ENCODE data around the gene SND1. TPM values are rescaled to one million over a fixed set of nuclear protein-coding genes. Genes with fewer than 3 reads are reported as not detected.

SND1 gene
- total RNA-seq, 2 experiments from 2014 or later, result 132 to 148 TPM

GRCh38 chr7:128030654-128031611 lies 378.9 kb downstream of the SND1 start, which contains the start of gene LRRC4:
Gene LRRC4, minus strand, starts transcription at chr7:128031437. Its CDS starts 797 bp downstream, at chr7:128030640.
- peaks cover 15% of the 10 kb centered on the region for H3K27me3 Mint-ChIP-seq

GRCh38 chr7:128031901-128032604 lies 380.1 kb downstream of the SND1 start:
- H3K27ac Mint-ChIP-seq, result no peak overlapping the region
- peaks cover 15% of the 10 kb centered on the region for H3K27me3 Mint-ChIP-seq
- peaks cover 1% of the 10 kb centered on the region for H3K4me1 Mint-ChIP-seq
- H3K4me3 Mint-ChIP-seq, result peak overlapping the region; percentile 84
- peaks cover 9% of the 10 kb centered on the region for H3K36me3 Mint-ChIP-seq
- H3K9me3 Mint-ChIP-seq, result no peaks in the 10 kb centered on the region
- peak; percentile 65 for DNase-seq
- POLR2A ChIA-PET, result no interaction called here
- peak; percentile 90 for ATAC-seq (ENCODE audit: low read depth)

More at GRCh38 chr7:128030654-128031611, 378.9 kb downstream of the SND1 start, which contains the start of gene LRRC4:
- H3K36me3 Mint-ChIP-seq, result peaks cover 9% of the 10 kb centered on the region
- H3K4me3 Mint-ChIP-seq, result peak within 1 kb of the TSS; percentile 84
- H3K4me1 Mint-ChIP-seq, result peaks cover 1% of the 10 kb centered on the region
- H3K27ac Mint-ChIP-seq, result no peak within 1 kb of the TSS
- no peaks in the 10 kb centered on the region for H3K9me3 Mint-ChIP-seq
- POLR2A ChIA-PET, result no interaction called here
- DNase-seq, result peak; percentile 60
- ATAC-seq (ENCODE audit: low read depth), result peak; percentile 43

DNA sequence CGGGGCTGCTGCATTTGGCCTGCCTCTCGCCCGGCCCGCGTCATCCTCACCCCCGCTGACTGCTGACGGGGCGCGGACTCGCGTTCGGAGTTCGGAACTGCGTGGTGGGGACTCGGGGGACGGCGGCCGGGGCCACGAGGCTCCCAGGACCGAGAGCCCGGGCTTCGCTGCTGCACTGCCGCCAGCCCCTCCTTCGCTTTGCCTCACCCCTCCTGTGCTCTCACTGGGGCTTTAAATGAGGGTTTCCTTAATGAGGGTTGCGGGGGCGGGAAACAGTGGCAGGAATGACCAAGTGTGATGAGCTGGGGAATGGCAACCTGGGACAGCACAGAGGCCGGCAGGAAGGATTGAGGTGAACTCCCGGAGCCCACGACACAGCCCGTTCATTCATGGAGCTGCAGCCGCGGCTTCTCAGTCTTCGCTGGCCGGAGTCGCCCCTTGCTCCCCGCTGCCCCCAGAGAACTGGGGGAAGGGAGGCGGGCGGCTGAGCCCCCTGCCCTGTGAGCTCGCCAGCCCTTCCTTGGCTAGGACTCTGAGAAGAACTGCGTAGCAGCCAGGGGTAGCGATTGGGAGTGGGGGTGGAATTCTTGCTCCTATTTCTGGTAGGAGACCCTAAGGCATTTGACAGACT lies 380.7 kb downstream of the SND1 start:
- H3K9me3 Mint-ChIP-seq, result no peaks in the 10 kb centered on the region
- H3K4me3 Mint-ChIP-seq, result peak overlapping the region; percentile 40
- DNase-seq (no peak), ATAC-seq (ENCODE audit: low read depth) (peak; percentile 10)
- POLR2A ChIA-PET, result no interaction called here
- H3K27ac Mint-ChIP-seq, result no peak overlapping the region
- H3K4me1 Mint-ChIP-seq, result peaks cover 3% of the 10 kb centered on the region
- H3K27me3 Mint-ChIP-seq, result peaks cover 15% of the 10 kb centered on the region
- peaks cover 9% of the 10 kb centered on the region for H3K36me3 Mint-ChIP-seq

- Mint-ChIP-seq H3K4me1 (peaks cover 3% of the 10 kb centered on the region), H3K27me3 (peaks cover 15% of the 10 kb centered on the region), H3K9me3 (no peaks in the 10 kb centered on the region), H3K27ac (no peak overlapping the region), H3K4me3 (peak overlapping the region; percentile 35), H3K36me3 (peaks cover 9% of the 10 kb centered on the region)
- ATAC-seq (ENCODE audit: low read depth), result no peak
- POLR2A ChIA-PET, result no interaction called here
- DNase-seq, result no peak
These were observed 381.3 kb downstream of the SND1 start for GRCh38 chr7:128033246-128033645.

DNA sequence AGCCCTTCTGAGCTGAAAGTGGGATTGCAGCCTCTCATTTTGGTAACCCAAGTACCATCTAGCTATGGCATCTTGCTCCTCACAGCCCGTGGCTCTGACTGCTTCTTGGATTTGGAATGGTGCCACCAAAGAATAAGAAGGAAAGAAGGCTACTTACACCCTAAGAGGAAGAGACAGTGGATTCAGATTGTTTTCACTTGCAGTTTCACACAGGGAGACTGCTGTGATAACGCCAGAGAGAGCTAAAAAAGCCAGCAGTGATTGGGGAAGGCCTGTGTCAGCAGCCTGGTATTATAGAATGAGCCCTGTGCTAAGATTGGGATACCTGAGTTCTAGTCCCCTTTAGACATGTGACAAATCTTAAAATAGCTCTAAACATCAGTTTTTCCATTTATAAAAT lies 382.8 kb downstream of the SND1 start:
- peaks cover 15% of the 10 kb centered on the region for H3K27me3 Mint-ChIP-seq
- H3K9me3 Mint-ChIP-seq, result no peaks in the 10 kb centered on the region
- POLR2A ChIA-PET, result interaction anchor here (0.6 kb wide), 1 partner anchor 31 kb away, joined by 3 read pairs; no protein-coding TSS in a partner anchor
- peaks cover 3% of the 10 kb centered on the region for H3K4me1 Mint-ChIP-seq
- no peak for DNase-seq
- H3K4me3 Mint-ChIP-seq, result no peak overlapping the region
- peaks cover 2% of the 10 kb centered on the region for H3K36me3 Mint-ChIP-seq
- no peak for ATAC-seq (ENCODE audit: low read depth)
- H3K27ac Mint-ChIP-seq, result no peak overlapping the region

DNA sequence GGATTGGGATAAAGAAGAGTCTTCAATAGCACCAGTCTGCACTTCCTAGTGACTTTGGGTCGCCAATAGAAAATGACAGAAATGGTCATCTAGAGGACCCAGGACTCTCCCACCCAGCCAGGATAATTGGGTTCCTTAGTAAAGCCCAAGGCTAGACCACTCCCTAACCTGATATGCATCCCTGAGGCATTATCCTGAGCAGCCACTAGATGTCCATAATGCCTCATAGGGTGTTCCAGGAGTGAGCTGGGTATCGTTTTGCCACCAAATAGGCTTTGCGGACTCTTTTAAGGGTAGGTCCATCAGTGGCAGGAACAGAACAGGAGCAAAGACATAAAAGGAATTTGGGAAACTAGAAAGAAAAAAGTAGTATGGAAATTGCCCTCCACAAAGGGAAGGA lies 383.7 kb downstream of the SND1 start:
- DNase-seq (no peak), ATAC-seq (ENCODE audit: low read depth) (no peak)
- peaks cover 4% of the 10 kb centered on the region for H3K4me1 Mint-ChIP-seq
- POLR2A ChIA-PET, result no interaction called here
- H3K27ac Mint-ChIP-seq, result no peak overlapping the region
- no peaks in the 10 kb centered on the region for H3K9me3 Mint-ChIP-seq
- H3K27me3 Mint-ChIP-seq, result peaks cover 11% of the 10 kb centered on the region
- H3K36me3 Mint-ChIP-seq, result peaks cover 2% of the 10 kb centered on the region
- no peak overlapping the region for H3K4me3 Mint-ChIP-seq

DNA sequence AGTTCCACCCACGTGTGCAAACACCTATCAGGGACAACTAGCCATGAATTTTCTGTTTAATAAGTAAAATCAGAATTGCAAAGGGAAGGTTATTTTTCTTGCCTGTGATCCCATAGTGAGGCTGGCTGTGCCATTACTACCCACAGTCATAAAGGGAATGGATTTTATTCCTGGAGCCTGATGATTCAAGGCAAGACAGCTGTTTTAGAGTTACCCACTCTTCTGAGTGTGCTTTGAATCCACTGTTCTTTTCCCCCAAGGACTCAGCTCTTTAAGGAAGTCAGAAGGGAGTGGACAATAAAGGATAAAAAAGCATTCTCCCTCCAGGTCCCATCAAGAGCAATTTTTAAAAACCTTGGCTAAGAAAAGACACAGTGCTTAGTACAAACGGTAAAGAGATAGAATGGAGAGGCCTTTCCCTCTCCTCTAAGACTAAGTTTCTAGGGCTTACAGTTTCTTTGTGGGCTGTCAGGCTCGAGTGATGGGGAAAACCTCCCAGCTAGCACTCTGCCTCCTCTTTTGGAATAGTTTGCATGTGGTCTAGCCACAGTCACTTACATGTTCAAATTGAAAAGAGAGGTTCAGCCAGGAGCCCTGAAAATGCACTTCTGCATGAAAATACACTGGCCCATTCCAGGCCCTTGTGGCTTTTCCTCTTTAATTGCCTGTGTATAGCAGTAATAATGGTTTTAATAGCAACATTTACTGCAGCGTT lies 384.4 kb downstream of the SND1 start:
- ATAC-seq (ENCODE audit: low read depth), result no peak
- POLR2A ChIA-PET, result no interaction called here

GRCh38 chr7:128037081-128037480 lies 385.1 kb downstream of the SND1 start:
- Mint-ChIP-seq H3K36me3 (peaks cover 2% of the 10 kb centered on the region), H3K27me3 (peaks cover 7% of the 10 kb centered on the region), H3K9me3 (no peaks in the 10 kb centered on the region), H3K4me3 (no peak overlapping the region), H3K4me1 (peaks cover 3% of the 10 kb centered on the region), H3K27ac (no peak overlapping the region)
- ATAC-seq (ENCODE audit: low read depth), result no peak
- POLR2A ChIA-PET, result no interaction called here
- DNase-seq, result no peak

More for the DNA sequence above, 384.4 kb downstream of the SND1 start:
- no peak for DNase-seq
- Mint-ChIP-seq H3K27ac (no peak overlapping the region), H3K4me3 (no peak overlapping the region), H3K4me1 (peaks cover 5% of the 10 kb centered on the region), H3K9me3 (no peaks in the 10 kb centered on the region), H3K36me3 (peaks cover 2% of the 10 kb centered on the region), H3K27me3 (peaks cover 9% of the 10 kb centered on the region)

DNA sequence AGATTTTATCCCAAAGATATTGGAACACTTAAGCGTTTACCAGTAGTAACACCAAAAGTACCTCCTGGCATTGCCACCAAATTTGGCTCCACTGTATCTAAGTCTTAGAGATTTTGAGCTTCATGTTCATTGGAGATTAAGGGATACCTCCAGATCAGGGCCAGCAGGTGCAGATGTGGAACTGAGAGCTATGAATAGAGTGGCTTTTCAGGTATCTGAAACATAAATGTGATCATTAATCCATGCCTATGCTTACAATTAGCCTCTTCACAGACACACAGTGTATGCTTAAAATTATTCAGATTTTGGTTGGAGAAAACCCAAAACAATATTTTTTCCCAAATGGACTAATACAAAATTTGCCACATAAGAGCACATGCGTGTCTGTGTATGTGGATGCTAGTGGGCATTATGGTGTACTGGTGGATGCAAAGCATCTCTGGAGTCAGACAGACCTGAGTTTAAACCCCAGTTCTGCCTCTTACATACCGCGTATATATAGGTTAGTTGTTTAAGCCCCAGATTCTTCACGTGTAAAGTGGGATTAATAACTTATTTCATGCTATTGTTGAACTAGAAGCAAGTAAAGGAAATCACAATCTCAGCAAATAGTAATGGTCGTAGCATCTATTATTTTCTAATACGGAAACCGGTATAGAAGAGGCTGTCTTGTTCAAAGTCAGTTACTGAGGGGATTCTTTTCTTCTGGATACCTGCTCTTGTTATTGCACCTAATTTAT lies 386.1 kb downstream of the SND1 start:
- no peak overlapping the region for H3K4me3 Mint-ChIP-seq

GRCh38 chr7:128039544-128039953 lies 387.6 kb downstream of the SND1 start:
- POLR2A ChIA-PET, result no interaction called here

More for the DNA sequence above, 386.1 kb downstream of the SND1 start:
- ATAC-seq (ENCODE audit: low read depth), result no peak
- Mint-ChIP-seq H3K9me3 (no peaks in the 10 kb centered on the region), H3K27ac (no peak overlapping the region), H3K27me3 (peaks cover 6% of the 10 kb centered on the region), H3K36me3 (peaks cover 2% of the 10 kb centered on the region), H3K4me1 (peaks cover 3% of the 10 kb centered on the region)
- POLR2A ChIA-PET, result no interaction called here
- no peak for DNase-seq

DNA sequence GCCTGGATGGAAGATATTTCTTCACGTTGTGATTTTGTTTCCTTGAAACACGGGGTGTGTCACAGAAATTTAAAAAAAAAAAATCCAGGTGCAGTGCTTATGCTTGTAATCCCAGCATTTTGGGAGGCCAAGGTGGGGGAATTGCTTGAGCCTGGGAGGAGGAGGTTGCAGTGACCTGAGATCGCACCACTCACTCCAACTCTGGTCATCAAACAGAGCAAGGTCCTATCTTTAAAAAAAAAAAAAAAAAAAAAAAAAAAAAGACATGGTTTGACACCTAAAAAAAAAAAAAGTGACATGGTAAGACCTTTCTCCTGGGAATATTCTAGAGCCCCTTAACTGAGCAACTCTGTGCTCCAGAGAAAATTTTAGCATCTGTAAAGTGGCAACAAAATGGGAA lies 388.2 kb downstream of the SND1 start:
- ATAC-seq (ENCODE audit: low read depth) (no peak), DNase-seq (no peak)
- Mint-ChIP-seq H3K27ac (no peak overlapping the region), H3K36me3 (peaks cover 1% of the 10 kb centered on the region), H3K4me1 (peaks cover 14% of the 10 kb centered on the region), H3K27me3 (no peaks in the 10 kb centered on the region), H3K4me3 (no peak overlapping the region), H3K9me3 (no peaks in the 10 kb centered on the region)
- POLR2A ChIA-PET, result no interaction called here

More at GRCh38 chr7:128039544-128039953, 387.6 kb downstream of the SND1 start:
- no peak overlapping the region for H3K4me3 Mint-ChIP-seq
- no peaks in the 10 kb centered on the region for H3K9me3 Mint-ChIP-seq
- H3K36me3 Mint-ChIP-seq, result peaks cover under 1% of the 10 kb centered on the region
- H3K27me3 Mint-ChIP-seq, result no peaks in the 10 kb centered on the region
- no peak overlapping the region for H3K27ac Mint-ChIP-seq
- no peak for DNase-seq
- ATAC-seq (ENCODE audit: low read depth), result no peak
- peaks cover 10% of the 10 kb centered on the region for H3K4me1 Mint-ChIP-seq

- POLR2A ChIA-PET, result no interaction called here
- Mint-ChIP-seq H3K27ac (no peak overlapping the region), H3K36me3 (peaks cover 1% of the 10 kb centered on the region), H3K27me3 (no peaks in the 10 kb centered on the region), H3K4me1 (peaks cover 21% of the 10 kb centered on the region), H3K4me3 (no peak overlapping the region), H3K9me3 (no peaks in the 10 kb centered on the region)
- DNase-seq (no peak), ATAC-seq (ENCODE audit: low read depth) (no peak)
These were observed 389.2 kb downstream of the SND1 start for GRCh38 chr7:128041203-128041602.
